ENCODE measurements around the gene SETD2.
"Not testable (repeated sequence)": the region's sequence is repeated elsewhere in the genome, so short reads cannot be mapped to it uniquely, and the experiment has no call there.

SETD2 gene

DNA sequence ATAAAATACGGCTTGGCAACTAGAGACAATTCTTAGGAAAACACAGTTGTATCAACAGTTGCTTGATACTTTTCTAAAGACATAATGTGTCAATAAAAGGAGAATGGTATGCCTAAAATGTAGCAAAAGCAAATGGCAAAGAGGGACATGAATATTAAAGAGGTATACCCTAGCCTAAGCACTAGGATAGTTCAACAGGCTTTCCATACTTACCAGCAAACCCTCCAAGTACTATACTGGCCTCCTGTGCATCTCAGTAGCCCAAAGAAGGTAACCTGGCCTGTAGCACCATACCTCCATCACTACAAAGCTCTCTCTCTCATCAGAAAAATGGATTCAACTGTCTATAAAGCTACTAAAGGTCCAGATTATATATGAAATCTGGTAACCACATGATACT is 7.5 kb downstream of the SETD2 start:
- DNase-seq (ENCODE audit: low read depth in 2 of 3, low spot score in 1 of 3) = no peak

DNA sequence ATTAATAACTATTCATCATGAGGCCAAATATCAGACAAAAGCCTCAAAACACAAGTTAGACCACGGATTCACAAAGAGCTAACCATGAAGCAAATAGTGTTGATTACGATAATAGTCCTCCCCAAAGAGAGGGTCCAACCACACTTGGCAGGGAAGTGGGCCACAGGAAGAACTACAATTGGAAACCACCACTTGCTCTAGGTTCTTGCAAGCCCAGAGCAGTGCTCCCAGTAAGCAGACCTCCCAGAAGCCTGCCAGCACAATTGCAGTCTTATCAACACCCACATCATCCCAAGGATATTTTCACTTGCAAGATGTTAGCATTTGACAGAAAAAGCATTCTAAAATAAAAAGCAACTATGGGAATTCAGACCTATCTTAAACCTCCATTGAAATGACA is 11.3 kb downstream of the SETD2 start:
- DNase-seq (ENCODE audit: low read depth in 2 of 3, low spot score in 1 of 3) = no peak

DNA sequence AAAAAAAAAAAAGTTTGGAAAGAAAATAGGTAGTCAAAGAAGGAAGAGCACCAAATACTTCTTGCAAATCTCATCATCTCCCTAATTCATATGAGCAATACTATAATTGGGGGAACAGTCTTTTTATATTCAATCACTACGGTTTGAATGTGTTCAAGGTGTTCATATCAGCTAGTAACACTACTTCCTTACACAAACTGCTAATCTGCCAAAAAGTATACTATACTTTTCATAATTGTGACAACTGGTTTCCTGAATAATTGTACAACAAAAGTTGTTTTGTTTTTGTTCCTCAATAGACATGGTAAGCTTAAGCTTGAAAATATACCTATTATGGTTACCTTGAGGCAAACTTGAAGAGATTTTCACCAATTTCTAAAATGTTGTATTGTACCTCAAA is 12.1 kb downstream of the SETD2 start:
- no peak for DNase-seq (ENCODE audit: low read depth in 2 of 3, low spot score in 1 of 3)

DNA sequence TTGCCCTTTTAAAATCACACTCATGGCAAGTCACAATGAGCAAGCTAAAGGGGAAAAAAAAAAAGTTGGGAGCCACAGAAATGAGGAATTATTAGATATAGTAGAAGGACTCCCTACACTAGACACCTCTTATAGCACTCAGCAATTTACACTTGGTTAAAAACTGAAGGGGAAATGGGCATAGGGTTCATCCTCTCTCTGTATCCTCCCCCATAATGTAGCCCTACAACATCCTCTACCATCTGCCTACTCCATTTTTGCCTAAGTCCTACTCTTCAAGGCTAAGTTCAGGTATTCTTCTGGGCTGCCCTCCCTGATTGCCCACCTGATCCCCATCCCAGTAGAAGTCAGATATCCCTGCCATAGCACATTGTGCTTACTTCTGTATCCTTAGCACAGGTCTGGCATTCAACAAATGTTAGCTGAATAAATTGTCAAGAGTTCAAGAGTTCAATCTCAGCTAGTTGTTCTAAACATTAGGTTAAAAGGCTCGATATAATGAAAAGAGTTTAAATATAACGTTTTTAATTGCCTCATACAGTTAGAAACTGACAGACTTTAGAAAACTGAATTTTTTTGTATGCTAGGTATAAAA is 14.5 kb downstream of the SETD2 start:
- no peak for DNase-seq (ENCODE audit: low read depth in 2 of 3, low spot score in 1 of 3)

DNA sequence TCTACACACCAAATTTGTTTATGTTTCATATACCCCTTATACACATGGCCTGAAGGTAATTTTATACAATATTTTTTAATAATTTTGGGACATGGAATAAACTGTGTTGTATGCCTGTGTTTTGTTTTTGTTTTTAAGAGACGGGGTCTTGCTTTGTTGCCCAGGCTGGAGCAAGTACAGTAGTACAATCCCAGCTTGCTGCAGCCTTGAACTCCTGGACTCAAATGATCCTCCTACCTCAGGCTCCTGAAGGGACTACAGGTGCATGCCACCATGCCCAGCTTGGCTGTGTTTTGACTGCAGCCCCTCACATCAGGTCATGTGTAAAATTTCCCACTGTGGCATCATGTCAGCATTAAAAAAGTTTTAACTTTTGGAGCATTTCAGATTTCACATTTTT is 18.6 kb downstream of the SETD2 start:
- no peak for DNase-seq (ENCODE audit: low read depth in 2 of 3, low spot score in 1 of 3)

DNA sequence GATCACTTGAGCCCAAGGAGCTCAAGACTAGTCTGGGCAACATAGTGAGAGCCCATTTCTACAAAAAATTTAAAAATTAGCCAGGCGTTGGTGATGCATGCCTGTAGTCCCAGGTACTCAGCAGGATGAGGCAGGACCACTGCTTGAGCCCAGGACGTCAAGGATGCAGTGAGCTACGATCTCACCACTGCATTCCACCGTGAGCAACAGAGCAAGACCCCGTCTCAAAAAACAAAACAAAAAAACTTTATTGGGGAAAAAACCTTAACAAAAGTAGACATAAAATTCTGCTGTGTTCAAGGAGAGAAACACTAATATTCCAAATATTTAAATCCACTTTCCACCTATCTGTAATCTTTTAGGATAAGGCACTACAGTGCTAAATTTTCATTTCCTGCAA is 20.8 kb downstream of the SETD2 start:
- DNase-seq (ENCODE audit: low read depth in 2 of 3, low spot score in 1 of 3) = no peak

DNA sequence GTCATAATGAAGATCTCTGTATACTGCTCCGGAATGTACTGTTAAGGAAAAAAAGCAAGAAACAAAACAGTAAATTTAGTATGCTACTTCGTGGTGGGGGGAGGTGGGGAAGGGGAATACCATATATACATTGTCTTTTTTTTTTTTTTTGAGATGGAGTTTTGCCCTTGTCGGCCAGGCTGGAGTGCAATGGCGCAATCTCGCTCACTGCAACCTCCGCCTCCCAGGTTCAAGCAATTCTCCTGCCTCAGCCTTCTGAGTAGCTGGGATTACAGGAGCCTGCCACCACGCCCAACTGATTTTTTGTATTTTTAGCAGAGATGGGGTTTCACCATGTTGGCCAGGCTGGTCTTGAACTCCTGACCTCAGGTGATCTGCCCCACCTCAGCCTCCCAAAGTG is 21.4 kb downstream of the SETD2 start:
- not testable (repeated sequence) for DNase-seq (ENCODE audit: low read depth in 2 of 3, low spot score in 1 of 3)

DNA sequence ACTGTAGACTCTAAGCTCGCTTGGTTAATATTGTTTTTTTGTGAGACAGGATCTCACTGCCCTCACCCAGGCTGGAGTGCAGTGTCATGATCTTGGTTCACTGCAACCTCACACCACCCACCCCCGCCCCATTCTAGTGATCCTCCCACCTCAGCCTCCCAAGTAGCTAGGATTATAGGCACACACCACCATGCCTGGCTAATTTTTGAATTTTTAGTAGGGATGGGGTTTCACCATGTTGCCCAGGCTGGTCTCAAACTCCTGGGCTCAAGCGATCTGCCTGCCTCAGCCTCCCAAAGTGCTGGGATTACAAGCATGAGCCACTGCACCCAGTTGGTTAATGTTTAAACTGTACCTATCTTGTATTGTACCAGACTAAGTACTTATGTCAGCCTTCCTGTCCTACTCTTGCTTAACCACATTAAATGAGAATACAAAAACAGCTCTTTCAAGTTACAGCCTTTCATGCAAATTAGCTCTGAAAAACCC is 22.9 kb downstream of the SETD2 start:
- DNase-seq (ENCODE audit: low read depth in 2 of 3, low spot score in 1 of 3) = not testable (repeated sequence)

DNA sequence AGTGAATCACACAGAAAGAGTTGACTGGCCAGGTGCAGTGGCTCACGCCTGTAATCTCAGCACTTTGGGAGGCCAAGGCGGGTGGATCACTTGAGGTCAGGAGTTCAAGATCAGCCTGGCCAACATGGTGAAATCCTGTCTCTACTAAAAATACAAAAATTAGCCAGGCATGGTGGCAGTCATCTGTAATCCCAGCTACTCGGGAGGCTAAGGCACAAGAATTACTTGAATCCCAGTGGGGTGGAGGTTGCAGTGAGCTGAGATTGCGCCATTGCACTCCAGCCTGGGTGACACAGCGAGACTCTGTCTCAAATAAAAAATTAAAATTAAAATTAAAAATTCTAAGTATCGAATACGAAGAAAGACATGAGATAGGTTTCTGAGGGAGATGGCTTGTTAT is 23.4 kb downstream of the SETD2 start:
- DNase-seq (ENCODE audit: low read depth in 2 of 3, low spot score in 1 of 3) = not testable (repeated sequence)

DNA sequence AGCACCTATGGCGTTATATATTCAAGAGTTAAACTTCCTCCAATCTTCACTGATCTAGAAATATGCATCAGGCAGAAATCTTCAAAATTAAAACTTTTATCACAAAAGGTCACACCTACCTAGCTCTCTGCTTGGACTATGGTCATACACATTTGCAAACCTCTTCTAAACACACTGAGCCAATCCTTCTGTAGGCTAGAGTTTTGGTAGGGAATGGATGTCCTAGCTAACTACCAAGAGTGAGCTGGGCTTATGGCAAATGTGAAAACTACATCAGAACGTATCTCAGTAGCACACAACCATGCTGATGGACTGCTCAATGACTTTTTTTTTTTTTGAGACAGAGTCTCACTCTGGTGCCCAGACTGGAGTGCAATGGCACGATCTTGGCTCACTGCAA is 29.6 kb downstream of the SETD2 start:
- no peak for DNase-seq (ENCODE audit: low read depth in 2 of 3, low spot score in 1 of 3)

DNA sequence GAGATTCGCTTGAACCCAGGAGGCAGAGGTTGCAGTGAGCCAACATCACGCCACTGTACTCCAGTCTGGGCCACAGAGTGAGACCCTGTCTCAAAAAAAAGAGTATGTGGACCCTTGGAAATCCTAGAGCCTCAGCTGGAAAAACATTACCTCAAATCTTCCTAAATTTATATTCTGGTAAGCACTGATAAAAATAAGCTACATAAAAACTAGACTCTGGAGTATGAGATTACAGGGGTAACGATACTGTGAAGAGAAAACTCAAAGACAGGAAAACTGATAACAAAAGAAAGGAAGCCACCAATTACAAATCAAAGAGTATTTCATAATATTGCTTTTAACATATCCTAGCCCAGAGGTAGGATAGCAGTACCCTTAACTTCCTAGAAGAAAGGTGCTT is 30.3 kb downstream of the SETD2 start:
- no peak for DNase-seq (ENCODE audit: low read depth in 2 of 3, low spot score in 1 of 3)

DNA sequence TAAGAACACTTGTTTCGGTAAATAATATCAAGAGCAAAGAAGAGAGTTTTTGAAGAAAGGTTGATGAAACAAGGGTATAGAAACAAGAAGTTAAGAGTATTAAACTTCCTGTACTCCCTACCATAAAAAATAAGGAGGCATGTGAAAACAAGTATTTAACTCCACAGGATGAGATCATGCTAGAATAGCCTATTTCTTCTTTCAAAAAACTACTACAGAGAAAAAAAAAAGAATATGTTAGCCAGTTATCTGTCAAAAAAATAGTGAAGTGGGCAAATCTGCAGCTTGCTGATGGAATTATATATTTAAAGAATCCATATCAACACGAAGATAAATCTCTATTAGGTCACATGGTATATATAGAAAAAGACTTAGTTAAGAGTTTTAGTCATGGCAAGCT is 33.4 kb downstream of the SETD2 start:
- no peak for DNase-seq (ENCODE audit: low read depth in 2 of 3, low spot score in 1 of 3)

DNA sequence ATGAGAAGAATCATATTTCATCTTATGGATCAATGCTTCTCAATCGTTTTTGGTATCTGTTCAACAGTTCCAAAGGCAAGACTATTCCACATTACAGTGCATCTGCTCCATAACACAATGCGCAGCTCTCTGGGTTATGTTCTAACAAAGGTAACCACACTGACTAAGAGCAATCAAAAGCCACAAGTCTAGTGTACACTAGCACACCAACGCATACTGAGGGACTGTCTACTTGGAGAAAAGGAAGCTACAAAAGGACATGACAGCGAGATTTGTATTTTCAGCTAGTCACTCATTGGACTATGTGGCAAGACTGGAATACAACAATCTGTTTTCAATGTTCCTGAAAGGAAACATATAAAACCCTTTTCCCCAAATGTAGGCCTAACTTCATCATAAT is 35.8 kb downstream of the SETD2 start:
- no peak for DNase-seq (ENCODE audit: low read depth in 2 of 3, low spot score in 1 of 3)

DNA sequence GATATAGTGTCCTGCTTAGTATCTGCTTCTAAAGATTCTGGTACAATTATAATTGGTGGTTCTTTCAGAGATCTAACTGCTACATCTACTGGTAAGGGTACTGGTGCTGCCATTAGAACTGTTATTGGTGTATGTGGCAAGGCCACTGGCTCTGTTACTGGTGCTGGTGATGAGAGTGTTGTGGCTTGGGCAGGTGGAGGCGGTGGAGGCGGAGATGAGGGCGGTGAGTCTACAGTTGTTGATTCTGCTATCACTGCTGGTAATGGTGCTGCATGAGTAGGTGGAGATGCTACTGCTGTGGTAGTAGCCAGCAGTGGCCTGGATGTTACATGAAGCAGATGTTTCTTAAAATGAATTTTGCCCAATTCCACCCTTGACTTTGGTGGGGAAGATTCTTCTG is 40.1 kb downstream of the SETD2 start:
- no peak for DNase-seq (ENCODE audit: low read depth in 2 of 3, low spot score in 1 of 3)

DNA sequence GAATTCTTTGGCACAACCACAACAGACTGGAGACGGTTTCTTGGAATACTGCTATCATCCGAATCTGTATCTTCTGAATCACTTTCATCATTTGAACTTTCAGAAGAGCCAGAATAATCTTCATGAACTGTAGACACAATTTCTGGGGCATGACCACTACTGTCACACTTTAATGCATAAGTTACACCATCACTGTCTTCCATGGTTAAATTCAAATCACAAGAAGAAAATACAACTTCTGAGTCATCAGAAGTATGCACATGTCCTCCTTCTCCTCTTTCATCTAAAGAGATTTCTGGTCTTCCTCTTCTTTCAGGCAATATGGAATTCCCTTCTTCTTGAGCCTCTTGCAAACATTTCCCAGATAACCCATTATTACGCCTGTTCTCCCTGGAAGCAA is 42.5 kb downstream of the SETD2 start:
- DNase-seq (ENCODE audit: low read depth in 2 of 3, low spot score in 1 of 3) = no peak

DNA sequence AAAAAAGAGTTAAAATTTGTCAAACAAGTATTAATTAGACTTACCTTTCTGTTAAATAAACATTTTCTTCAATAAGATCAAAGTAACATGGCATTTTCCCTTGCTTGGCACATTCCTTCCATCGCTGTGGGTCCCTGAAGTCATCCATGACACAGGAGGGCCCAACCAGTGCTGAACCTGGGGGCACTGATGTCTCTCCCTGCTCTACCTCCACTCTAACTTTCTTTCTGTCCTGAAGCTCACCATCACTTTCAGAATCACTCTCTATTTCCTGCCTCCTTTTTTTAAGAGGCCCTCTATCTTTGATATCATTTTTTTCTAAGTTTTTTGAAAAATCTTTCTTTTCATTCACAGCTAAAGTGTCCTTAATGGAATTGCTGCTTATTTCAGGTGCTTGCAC is 43.8 kb downstream of the SETD2 start:
- no peak for DNase-seq (ENCODE audit: low read depth in 2 of 3, low spot score in 1 of 3)

DNA sequence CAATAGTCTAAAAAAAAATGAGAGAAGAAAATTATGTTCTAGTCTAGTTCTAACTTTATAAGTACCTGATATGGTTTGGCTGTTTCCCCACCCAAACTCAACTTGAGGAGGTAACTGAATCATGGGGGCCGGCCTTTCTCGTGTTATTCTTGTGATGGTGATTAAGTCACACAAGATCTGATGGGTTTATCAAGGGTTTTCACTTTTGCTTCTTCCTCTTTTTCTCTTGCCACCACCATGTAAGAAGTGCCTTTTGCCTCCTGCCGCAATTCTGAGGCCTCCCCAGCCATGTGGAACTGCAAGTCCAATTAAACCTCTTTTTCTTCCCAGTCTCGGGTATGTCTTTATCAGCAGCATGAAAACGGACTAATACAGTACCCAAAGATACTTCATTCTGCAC is 44.5 kb downstream of the SETD2 start:
- DNase-seq (ENCODE audit: low read depth in 2 of 3, low spot score in 1 of 3) = not testable (repeated sequence)

DNA sequence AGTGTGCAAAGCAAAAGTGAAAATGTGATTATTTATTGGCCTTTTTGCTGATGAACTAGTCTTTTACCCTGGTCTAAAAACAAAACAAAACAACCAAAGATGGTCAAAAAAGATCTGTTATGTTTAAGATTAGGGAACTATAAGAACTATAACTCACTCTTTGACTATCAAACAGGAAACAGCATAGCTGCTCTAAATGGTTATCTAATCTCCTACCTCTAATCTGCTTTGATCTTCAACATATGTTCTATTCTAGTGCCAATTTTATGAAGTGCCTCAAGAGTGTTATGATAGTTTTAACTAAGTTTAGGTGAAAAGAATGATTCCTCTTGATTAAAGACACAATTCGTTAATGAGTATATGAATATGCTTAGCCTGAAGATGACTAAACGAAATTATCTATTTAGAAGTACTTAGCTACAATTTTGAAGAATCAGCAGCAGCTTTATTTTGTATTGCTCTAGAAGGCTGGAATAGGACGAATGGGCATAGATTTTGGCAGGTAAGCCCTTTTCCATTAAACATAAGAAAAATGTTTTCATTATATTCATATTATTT is 46.0 kb downstream of the SETD2 start:
- no peak for DNase-seq (ENCODE audit: low read depth in 2 of 3, low spot score in 1 of 3)

DNA sequence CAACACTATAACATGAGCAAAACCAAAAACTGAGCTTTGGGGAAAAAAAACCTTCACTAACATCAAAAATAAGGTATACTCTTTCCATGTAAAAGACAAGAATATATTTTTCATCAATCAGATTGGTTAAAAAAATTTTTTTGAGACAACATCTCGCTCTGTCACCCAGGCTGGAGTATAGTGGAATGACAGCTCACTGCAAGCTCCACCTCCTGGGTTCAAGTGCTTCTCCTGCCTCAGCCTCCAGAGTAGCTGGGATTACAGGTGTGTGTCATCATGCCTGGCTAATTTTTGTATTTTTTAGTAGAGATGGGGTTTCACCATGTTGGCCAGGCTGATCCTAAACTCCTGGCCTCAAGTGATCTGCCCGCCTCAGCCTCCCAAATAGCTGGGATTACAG is 48.4 kb downstream of the SETD2 start:
- not testable (repeated sequence) for DNase-seq (ENCODE audit: low read depth in 2 of 3, low spot score in 1 of 3)

DNA sequence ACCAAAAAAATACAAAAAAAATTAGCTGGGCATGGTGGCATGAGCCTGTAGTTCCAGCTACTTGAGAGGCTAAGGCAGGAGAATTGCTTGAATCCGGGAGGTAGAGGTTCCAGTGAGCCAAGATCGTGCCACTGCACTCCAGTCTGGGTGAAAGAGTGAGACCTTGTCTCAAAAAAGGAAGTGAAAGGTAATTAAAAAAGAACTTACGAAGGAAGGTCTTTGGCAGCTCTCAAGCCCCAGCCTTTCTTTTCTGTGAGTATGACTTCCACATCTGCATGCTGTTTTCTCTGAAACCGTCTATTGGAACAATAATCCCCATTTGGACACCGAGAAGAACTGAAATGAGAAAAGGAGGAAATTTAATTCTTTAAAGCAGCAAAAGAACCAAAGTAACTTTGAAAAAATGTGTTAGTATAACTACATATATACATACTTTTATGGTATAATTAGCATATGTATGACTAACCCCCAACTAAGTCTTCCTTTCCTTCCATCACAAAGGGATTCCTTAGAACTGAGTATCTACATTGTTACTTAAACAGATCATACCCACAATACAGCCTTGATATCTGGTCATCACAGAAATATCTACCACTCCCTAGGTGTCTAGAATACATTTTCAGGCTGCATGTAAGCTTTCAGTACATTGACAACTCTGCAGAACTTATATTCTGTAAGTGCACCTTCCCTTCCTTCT is 50.1 kb downstream of the SETD2 start:
- no peak for DNase-seq (ENCODE audit: low read depth in 2 of 3, low spot score in 1 of 3)

DNA sequence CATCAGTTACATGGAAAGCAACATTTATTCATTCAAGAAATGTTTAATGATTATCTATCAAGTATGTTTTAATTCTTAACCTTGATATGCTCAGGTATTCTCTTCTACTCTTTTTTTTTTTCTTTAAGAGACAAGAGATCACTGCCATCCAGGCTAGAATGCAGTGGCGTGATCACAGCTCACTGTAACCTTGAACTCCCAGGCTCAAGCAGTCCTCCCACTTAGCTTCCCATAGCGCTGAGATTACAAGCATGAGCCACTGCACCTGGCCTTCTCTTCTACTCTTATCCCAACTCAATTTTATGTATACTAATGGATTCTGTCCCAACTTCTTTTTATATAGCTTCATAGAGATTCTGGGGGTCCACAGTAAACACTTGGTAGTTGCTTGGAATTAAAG is 50.9 kb downstream of the SETD2 start:
- DNase-seq (ENCODE audit: low read depth in 2 of 3, low spot score in 1 of 3) = no peak

DNA sequence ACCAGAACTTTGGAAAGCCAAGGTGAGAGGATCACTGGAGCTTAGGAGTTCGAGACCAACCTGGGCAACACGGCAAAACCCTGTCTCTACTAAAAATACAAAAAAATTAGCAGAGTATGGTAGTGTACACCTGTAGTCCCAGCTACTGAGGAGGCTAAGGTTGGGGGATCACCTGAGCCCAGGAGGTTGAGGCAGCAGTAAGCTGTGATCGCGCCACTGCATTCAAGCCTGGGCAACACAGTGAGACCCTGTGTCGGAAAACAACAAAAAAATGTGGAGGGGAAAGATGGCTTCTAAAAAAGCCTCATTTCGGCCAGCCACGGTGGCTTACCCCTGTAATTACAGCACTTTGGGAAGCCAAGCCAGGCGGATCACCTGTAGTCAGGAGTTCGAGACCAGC is 54.5 kb downstream of the SETD2 start:
- no peak for DNase-seq (ENCODE audit: low read depth in 2 of 3, low spot score in 1 of 3)

DNA sequence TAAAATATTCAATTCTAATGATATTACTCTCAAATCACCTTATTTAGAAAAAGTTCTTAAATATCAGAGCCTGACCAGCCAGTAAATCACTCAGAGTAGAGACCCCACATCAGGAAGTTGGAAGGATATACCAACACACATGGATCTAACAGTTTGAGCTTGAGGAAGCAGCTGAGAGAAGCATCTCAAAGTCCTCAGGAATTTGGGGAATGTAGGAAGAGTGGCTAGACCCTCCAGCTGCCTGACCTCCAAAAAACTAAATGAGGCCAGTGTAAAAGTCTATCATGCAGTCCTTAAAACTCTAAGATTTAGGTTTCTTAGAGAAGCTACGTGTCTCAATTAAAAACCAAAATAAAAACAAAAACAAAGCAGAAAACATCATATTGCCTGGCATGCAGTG is 55.4 kb downstream of the SETD2 start:
- DNase-seq (ENCODE audit: low read depth in 2 of 3, low spot score in 1 of 3) = no peak
